Measurements from ENCODE around the gene SNAPC3.

The SNAPC3 gene

GRCh38 chr9:15461056-15461455 lies 38.4 kb downstream of the SNAPC3 start:
- Histone ChIP-seq H3K27ac (ENCODE audit: low read depth, low read length) (peak overlapping the region; percentile 29), H3K4me1 (ENCODE audit: control insufficient read depth, insufficient read depth, low read length) (no peaks in the 10 kb centered on the region), H3K27me3 (ENCODE audit: control insufficient read depth, insufficient read depth, low read length) (no peaks in the 10 kb centered on the region), H3K9ac (ENCODE audit: low read depth, low read length) (no peak overlapping the region), H3K36me3 (ENCODE audit: control insufficient read depth, insufficient read depth, low read length) (peaks cover 91% of the 10 kb centered on the region), H3K9me3 (ENCODE audit: control insufficient read depth, insufficient read depth, low read length) (no peaks in the 10 kb centered on the region), H3K4me3 (ENCODE audit: low read depth, low read length) (no peak overlapping the region)

- Histone ChIP-seq H3K4me1 (ENCODE audit: control insufficient read depth, insufficient read depth, low read length) (no peaks in the 10 kb centered on the region), H3K36me3 (ENCODE audit: control insufficient read depth, insufficient read depth, low read length) (peaks cover 91% of the 10 kb centered on the region), H3K4me3 (ENCODE audit: low read depth, low read length) (no peak overlapping the region), H3K9ac (ENCODE audit: low read depth, low read length) (no peak overlapping the region), H3K9me3 (ENCODE audit: control insufficient read depth, insufficient read depth, low read length) (no peaks in the 10 kb centered on the region), H3K27ac (ENCODE audit: low read depth, low read length) (peak overlapping the region; percentile 29), H3K27me3 (ENCODE audit: control insufficient read depth, insufficient read depth, low read length) (no peaks in the 10 kb centered on the region)
Observed at GRCh38 chr9:15461601-15462000, 38.9 kb downstream of the SNAPC3 start.

- Histone ChIP-seq H3K27me3 (ENCODE audit: control insufficient read depth, insufficient read depth, low read length) (no peaks in the 10 kb centered on the region), H3K27ac (ENCODE audit: low read depth, low read length) (no peak overlapping the region), H3K9me3 (ENCODE audit: control insufficient read depth, insufficient read depth, low read length) (no peaks in the 10 kb centered on the region), H3K4me1 (ENCODE audit: control insufficient read depth, insufficient read depth, low read length) (no peaks in the 10 kb centered on the region), H3K9ac (ENCODE audit: low read depth, low read length) (no peak overlapping the region), H3K4me3 (ENCODE audit: low read depth, low read length) (no peak overlapping the region), H3K36me3 (ENCODE audit: control insufficient read depth, insufficient read depth, low read length) (peaks cover 98% of the 10 kb centered on the region)
Observed at GRCh38 chr9:15468145-15468544, 45.5 kb downstream of the SNAPC3 start.

GRCh38 chr9:15469406-15469805 lies 46.7 kb downstream of the SNAPC3 start:
- Histone ChIP-seq H3K4me1 (ENCODE audit: control insufficient read depth, insufficient read depth, low read length) (no peaks in the 10 kb centered on the region), H3K27ac (ENCODE audit: low read depth, low read length) (no peak overlapping the region), H3K4me3 (ENCODE audit: low read depth, low read length) (no peak overlapping the region), H3K27me3 (ENCODE audit: control insufficient read depth, insufficient read depth, low read length) (no peaks in the 10 kb centered on the region), H3K9ac (ENCODE audit: low read depth, low read length) (no peak overlapping the region), H3K36me3 (ENCODE audit: control insufficient read depth, insufficient read depth, low read length) (peaks cover 100% of the 10 kb centered on the region), H3K9me3 (ENCODE audit: control insufficient read depth, insufficient read depth, low read length) (no peaks in the 10 kb centered on the region)

- Histone ChIP-seq H3K36me3 (ENCODE audit: control insufficient read depth, insufficient read depth, low read length) (peaks cover 100% of the 10 kb centered on the region), H3K4me3 (ENCODE audit: low read depth, low read length) (no peak overlapping the region), H3K27ac (ENCODE audit: low read depth, low read length) (no peak overlapping the region), H3K9me3 (ENCODE audit: control insufficient read depth, insufficient read depth, low read length) (no peaks in the 10 kb centered on the region), H3K4me1 (ENCODE audit: control insufficient read depth, insufficient read depth, low read length) (no peaks in the 10 kb centered on the region), H3K9ac (ENCODE audit: low read depth, low read length) (no peak overlapping the region), H3K27me3 (ENCODE audit: control insufficient read depth, insufficient read depth, low read length) (no peaks in the 10 kb centered on the region)
Observed at GRCh38 chr9:15469862-15470261, 47.2 kb downstream of the SNAPC3 start.

GRCh38 chr9:15475923-15476536 lies 53.4 kb downstream of the SNAPC3 start:
- no peaks in the 10 kb centered on the region for H3K4me1 ChIP-seq (ENCODE audit: control insufficient read depth, insufficient read depth, low read length)
- H3K27me3 ChIP-seq (ENCODE audit: control insufficient read depth, insufficient read depth, low read length) = no peaks in the 10 kb centered on the region
- no peak overlapping the region for H3K27ac ChIP-seq (ENCODE audit: low read depth, low read length)
- H3K9ac ChIP-seq (ENCODE audit: low read depth, low read length) = no peak overlapping the region
- H3K4me3 ChIP-seq (ENCODE audit: low read depth, low read length) = no peak overlapping the region
- H3K9me3 ChIP-seq (ENCODE audit: control insufficient read depth, insufficient read depth, low read length) = no peaks in the 10 kb centered on the region
- H3K36me3 ChIP-seq (ENCODE audit: control insufficient read depth, insufficient read depth, low read length) = peaks cover 100% of the 10 kb centered on the region

GRCh38 chr9:15480028-15480427 lies 57.4 kb downstream of the SNAPC3 start:
- Histone ChIP-seq H3K4me1 (ENCODE audit: control insufficient read depth, insufficient read depth, low read length) (no peaks in the 10 kb centered on the region), H3K4me3 (ENCODE audit: low read depth, low read length) (no peak overlapping the region), H3K27ac (ENCODE audit: low read depth, low read length) (no peak overlapping the region), H3K27me3 (ENCODE audit: control insufficient read depth, insufficient read depth, low read length) (no peaks in the 10 kb centered on the region), H3K9ac (ENCODE audit: low read depth, low read length) (no peak overlapping the region), H3K9me3 (ENCODE audit: control insufficient read depth, insufficient read depth, low read length) (no peaks in the 10 kb centered on the region), H3K36me3 (ENCODE audit: control insufficient read depth, insufficient read depth, low read length) (peaks cover 96% of the 10 kb centered on the region)

- no peaks in the 10 kb centered on the region for H3K27me3 ChIP-seq (ENCODE audit: control insufficient read depth, insufficient read depth, low read length)
- H3K36me3 ChIP-seq (ENCODE audit: control insufficient read depth, insufficient read depth, low read length) = peaks cover 96% of the 10 kb centered on the region
- no peak overlapping the region for H3K9ac ChIP-seq (ENCODE audit: low read depth, low read length)
- H3K4me1 ChIP-seq (ENCODE audit: control insufficient read depth, insufficient read depth, low read length) = no peaks in the 10 kb centered on the region
- no peak overlapping the region for H3K4me3 ChIP-seq (ENCODE audit: low read depth, low read length)
- H3K27ac ChIP-seq (ENCODE audit: low read depth, low read length) = no peak overlapping the region
- no peaks in the 10 kb centered on the region for H3K9me3 ChIP-seq (ENCODE audit: control insufficient read depth, insufficient read depth, low read length)
Observed at GRCh38 chr9:15482146-15482545, 59.5 kb downstream of the SNAPC3 start.

- Histone ChIP-seq H3K27ac (ENCODE audit: low read depth, low read length) (no peak overlapping the region), H3K9me3 (ENCODE audit: control insufficient read depth, insufficient read depth, low read length) (no peaks in the 10 kb centered on the region), H3K4me3 (ENCODE audit: low read depth, low read length) (no peak overlapping the region), H3K27me3 (ENCODE audit: control insufficient read depth, insufficient read depth, low read length) (no peaks in the 10 kb centered on the region), H3K36me3 (ENCODE audit: control insufficient read depth, insufficient read depth, low read length) (peaks cover 94% of the 10 kb centered on the region), H3K9ac (ENCODE audit: low read depth, low read length) (no peak overlapping the region), H3K4me1 (ENCODE audit: control insufficient read depth, insufficient read depth, low read length) (no peaks in the 10 kb centered on the region)
Observed at GRCh38 chr9:15484802-15485201, 62.1 kb downstream of the SNAPC3 start.

- no peaks in the 10 kb centered on the region for H3K9me3 ChIP-seq (ENCODE audit: control insufficient read depth, insufficient read depth, low read length)
- no peak overlapping the region for H3K4me3 ChIP-seq (ENCODE audit: low read depth, low read length)
- no peaks in the 10 kb centered on the region for H3K4me1 ChIP-seq (ENCODE audit: control insufficient read depth, insufficient read depth, low read length)
- H3K27me3 ChIP-seq (ENCODE audit: control insufficient read depth, insufficient read depth, low read length) = no peaks in the 10 kb centered on the region
- no peak overlapping the region for H3K9ac ChIP-seq (ENCODE audit: low read depth, low read length)
- peaks cover 93% of the 10 kb centered on the region for H3K36me3 ChIP-seq (ENCODE audit: control insufficient read depth, insufficient read depth, low read length)
- no peak overlapping the region for H3K27ac ChIP-seq (ENCODE audit: low read depth, low read length)
Observed at GRCh38 chr9:15485836-15486666, 63.4 kb downstream of the SNAPC3 start.

- Histone ChIP-seq H3K9me3 (ENCODE audit: control insufficient read depth, insufficient read depth, low read length) (peaks cover 20% of the 10 kb centered on the region), H3K4me3 (ENCODE audit: low read depth, low read length) (no peak overlapping the region), H3K27me3 (ENCODE audit: control insufficient read depth, insufficient read depth, low read length) (no peaks in the 10 kb centered on the region), H3K27ac (ENCODE audit: low read depth, low read length) (no peak overlapping the region), H3K36me3 (ENCODE audit: control insufficient read depth, insufficient read depth, low read length) (peaks cover 95% of the 10 kb centered on the region), H3K4me1 (ENCODE audit: control insufficient read depth, insufficient read depth, low read length) (no peaks in the 10 kb centered on the region), H3K9ac (ENCODE audit: low read depth, low read length) (no peak overlapping the region)
Observed at GRCh38 chr9:15491950-15492349, 69.3 kb downstream of the SNAPC3 start.

Measured in HUES48 (cell line).